ENCODE results near the gene RIPOR2.

- TF ChIP-seq SPI1 (IDR thresholded peaks at IDR 0.05; ENCODE audit: low read depth, low read length) (no peak), POLR2A (IDR thresholded peaks at IDR 0.05; ENCODE audit: low read depth, low read length) (no peak), TAF1 (IDR thresholded peaks at IDR 0.05; ENCODE audit: low read depth, low read length) (no peak), POLR2AphosphoS5 (IDR thresholded peaks at IDR 0.05; ENCODE audit: low read depth, low read length) (no peak), PAX5 (IDR thresholded peaks at IDR 0.05; ENCODE audit: insufficient read depth, low read length, severe bottlenecking) (no peak)
These were observed 9.3 kb upstream of the RIPOR2 start for GRCh38 chr6:24945054-24945453.
